HG03025 (cell line): Measurements from ENCODE around the gene LCE7A.

Source experiments
- ATAC-seq: cut with Tn5 transposase; IDR thresholded peaks from one replicate; pipeline ENCODE4 v1.9.1; 2021; ENCODE audit warnings: mild to moderate bottlenecking, moderate library complexity; ENCODE audit not compliant: unreplicated experiment, low FRiP score

LCE7A gene, protein sequence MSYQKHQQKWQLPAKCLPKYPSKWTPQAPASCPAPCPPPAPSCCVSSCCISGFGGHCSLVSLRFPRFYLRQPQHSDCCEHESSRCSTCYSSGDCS

DNA sequence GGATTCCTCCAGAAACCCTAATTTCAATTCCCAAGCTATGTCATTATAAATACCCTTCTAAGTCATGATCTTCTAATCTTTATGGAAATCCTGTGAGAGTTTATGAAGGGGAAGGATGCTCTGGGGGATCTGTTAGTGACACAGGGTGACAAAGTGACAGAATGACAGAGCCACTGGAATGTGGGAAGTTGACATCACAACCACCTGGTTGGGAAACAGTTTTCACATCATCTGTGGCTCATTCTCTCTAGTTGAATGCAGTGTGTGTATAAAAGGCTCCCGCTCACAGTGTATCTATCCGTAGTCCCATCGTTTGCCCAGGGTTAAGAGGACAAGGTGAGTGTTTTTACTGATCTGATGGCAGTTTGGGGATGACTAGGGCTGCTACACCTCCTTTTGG is at the start of gene LCE7A:
Gene LCE7A, plus strand, starts transcription at position 301 of the 400 bp plus-strand sequence. CDS start 702 bp downstream, outside the sequence.
- ATAC-seq, result no peak

DNA sequence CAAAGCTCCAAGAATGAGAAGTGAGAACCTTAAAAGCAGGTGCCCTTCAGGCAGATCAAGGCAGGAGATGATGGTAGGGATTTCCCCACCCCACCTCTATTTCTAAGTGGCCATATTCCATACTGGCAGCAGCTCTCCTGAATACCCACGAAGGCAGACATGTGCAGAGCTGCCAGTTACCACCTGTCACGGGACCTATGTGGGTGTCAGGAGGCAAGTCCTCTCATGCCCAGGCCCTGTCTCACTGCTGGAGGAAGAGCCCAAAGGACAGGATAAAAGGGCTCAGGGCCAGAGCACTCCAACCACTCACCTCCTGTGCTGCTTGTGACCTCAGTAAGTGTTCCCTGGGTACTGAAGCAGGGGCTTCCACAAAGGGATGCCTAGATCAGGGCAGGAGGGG is 48.7 kb upstream of the LCE7A start:
- no peak for ATAC-seq

DNA sequence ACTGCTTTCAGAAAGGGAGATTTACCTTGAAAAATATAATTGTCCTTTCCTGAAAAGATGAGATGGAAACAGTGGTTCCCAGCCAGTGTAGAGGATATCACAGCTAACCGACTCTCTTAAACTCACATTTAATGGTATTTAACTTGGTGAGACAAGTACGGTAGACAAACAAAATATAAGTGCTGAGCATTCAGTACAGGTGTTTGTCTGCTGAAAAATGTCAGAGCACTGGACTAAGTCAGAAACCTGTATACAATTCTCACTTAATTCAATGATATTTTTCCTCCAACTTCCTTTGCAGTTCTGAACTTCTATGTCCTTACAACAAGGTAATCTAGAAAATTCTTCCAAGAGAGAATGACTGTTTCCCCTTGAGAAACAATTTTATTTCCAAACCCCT is 48.1 kb upstream of the LCE7A start, which contains the start of gene LCE1B:
Gene LCE1B, plus strand, starts transcription at position 301 of the 400 bp plus-strand sequence. CDS start 476 bp downstream, outside the sequence.
- no peak for ATAC-seq

DNA sequence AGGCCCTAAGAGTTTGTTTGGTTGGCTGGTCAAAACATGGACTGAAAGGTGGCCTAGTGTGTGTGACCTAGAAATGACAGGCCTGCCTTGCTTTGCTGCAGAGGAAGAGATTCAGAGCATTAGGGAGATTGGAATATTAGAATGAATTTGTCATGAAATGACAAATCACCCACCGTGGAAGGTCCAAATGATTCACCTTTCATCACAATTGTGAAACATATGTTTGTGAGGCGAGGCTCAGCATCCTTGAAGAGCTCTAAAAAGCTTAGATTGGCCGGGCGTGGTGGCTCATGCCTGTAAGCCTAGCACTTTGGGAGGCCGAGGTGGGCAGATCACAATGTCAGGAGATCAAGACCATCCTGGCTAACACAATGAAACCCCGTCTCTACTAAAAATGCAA is 42.5 kb upstream of the LCE7A start:
- ATAC-seq, result no peak

DNA sequence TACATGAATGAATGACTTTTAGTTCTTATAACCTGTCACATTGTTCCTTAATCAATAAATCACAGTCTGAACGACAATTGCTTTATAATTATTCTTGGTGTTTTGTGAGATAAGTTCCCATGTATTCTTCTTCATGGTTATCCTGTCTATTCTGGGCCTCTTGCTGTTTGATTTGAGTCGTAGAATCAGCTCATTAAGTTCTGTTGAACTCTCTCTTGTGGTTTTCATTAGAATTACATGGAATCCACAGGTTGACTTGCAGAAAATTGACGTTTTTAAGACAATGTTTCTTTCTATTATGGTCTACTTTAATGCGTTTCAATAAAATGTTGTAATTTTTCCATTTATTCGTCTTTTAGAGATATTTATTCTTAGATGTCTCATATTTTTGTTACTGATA is 36.5 kb upstream of the LCE7A start:
- ATAC-seq, result no peak

DNA sequence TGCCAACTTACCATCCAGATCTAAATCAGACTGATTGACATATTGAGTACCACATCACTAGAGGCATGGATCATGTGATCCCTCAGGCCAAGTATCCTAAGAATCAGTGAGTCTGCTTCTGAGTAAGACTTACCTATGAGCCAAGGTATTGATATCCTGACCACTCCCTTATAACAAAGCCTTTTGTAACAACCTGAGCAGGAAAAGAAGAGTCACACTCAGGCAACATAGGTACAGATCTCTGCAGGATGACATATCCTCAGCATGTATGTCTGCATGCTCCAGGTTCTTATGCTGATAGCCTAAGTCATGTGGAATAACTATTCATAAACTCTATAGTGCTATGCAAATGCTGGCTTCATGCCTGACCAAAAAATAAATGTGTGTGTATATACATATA is 34.8 kb upstream of the LCE7A start:
- no peak for ATAC-seq

DNA sequence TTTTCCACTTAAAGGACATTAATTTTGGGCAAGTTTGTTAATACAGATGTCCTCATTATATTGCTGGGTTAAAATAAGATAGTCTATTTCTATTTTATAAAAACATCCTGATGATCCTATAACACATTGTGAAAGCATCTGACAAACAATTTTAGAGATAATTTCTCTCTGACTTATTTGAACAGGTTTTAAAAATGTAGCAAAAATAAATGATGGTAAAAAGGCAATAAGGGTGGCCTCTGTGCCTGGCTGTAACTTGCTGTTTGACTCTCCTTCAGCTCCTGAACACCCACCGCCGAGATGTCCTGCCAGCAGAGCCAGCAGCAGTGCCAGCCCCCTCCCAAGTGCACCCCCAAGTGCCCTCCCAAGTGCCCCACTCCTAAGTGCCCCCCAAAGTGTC is 32.6 kb upstream of the LCE7A start, which contains the start of gene LCE1A:
Gene LCE1A, plus strand, starts transcription at position 301 of the 400 bp plus-strand sequence. Its CDS starts 0 bp downstream, at position 301.
- no peak for ATAC-seq

DNA sequence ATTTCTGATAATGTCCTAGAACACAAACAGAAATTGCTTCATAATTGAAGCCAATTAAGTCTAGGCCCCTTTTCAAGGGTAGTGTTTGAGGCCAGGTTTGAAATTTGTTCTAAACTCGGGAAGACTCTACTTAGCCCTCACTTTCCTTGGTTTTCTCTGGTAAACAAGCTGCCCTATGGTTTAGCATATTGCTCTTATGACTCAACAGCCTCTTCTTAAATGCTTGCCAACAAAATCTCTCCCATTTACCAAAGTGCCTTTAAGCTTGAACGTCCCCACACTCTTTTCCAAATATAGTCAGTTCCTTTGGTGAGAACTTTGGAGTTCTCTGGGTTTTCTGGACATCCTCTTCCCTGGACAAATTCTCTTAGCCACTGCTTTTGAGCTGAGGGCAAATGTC is 22.9 kb upstream of the LCE7A start:
- no peak for ATAC-seq

DNA sequence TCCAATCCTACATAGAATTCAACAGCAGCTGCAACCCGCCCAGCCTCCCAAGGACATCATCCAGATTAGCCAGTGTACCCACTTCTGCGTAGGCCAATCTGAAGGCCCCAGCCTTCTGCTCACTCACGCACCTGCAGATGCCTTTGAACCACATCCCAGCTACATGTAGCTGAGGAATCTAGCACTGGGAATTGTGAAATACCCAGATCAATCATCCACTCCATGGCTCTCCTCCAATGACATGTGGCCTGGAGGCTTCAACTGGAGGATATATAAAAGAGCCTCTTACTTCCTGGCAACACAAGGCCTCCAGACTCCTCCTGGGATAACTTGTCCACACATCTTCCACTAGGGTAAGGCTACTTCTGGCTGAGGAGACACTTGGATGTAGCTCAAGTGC is 17.2 kb upstream of the LCE7A start, which contains the start of gene LCE6A:
Gene LCE6A, plus strand, starts transcription at position 301 of the 400 bp plus-strand sequence. CDS start 665 bp downstream, outside the sequence.
- no peak for ATAC-seq

DNA sequence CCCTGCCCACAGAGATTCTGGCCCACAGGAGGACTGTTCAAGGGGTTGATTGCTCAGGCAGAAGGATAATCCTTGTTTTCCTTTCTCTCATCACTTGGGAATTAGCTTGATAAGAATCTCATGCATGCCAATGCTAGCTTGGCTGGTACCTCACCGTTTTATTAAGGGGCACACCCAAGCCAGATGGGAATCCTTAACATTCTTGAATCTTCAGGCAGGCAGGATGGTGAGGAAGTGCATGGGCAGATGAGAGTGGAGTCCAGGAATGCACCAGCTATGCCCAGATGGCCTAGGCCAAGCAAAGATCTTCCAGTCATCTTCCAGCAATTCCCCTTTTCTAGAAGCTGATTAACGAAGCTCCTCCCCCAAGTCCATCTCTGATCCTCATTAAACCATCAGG is 4.1 kb upstream of the LCE7A start:
- ATAC-seq, result no peak

DNA sequence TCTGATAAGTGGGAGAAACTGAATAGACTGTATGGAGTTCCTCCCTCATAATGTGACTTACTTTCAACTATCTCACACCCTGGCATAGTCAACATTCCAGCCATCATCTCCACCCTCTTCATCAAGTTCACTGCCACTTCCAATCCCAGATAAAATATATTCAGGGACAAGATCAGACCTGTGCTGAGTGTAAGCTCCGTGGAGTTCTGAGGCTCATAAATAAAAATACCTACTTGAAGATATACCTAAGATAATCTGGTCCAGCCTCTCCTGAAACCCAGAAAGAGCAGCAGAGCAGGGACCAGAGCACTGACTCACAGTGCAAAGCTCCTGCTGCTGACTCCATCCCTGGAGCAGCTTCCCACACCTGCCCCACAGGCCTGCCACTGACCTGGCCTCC is 1.7 kb upstream of the LCE7A start:
- no peak for ATAC-seq

DNA sequence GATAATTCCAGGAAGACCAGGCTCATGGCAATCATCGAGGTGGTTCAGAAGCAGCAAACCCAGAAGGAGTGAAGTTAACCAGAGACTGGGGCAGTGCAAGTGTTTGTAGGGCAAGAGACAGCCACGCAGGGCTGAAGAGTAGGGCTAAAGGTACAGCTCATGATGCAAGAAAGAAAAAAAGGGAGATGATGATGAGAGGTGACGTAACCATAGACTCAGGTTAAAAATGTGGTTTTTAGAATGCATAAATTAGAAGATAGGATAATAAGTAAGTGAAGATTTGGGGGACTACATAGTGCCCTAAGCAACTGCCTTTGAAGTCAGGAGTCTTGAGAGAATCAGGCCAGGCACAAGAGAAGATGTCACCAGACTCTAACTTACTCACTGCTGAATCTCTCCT is 333 bp downstream of the LCE7A start:
- ATAC-seq, result no peak

DNA sequence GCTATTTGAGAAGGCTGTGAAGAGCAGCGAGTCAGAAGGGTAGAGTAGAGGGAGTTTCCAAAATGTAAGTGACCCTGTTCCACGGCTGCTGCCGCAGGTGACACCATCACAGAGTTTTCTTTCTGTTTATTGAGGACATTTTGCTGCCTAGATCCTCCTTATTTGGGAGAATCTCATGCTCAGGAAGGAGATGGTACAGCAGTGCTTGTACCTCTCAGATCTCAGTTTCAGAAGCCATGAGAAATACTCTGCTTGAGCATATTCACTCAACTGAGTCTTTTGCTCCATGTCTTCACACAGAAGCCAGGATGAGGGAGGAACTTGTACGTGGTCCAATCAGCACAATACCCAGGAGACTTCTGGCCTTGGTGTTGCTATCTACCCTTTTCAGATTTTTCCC is 1.6 kb downstream of the LCE7A start:
- ATAC-seq, result no peak

DNA sequence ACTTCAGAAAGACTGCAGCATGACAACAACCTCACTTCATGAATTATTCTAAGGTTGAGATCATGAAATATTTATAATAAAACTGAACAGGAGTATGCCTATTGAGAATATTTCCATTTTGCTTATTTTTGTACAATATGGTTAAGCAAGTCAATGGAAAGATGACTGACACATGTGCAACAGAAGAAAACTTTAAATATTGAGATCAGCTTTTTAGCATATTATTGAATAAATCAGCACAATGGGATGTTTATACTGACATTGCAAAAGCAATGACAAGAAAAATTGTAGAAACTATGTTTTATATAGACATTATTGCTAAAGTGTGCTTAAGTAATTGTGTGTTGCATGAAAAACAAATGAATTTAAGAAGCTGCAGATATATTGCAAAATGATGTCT is 4.6 kb downstream of the LCE7A start:
- no peak for ATAC-seq

DNA sequence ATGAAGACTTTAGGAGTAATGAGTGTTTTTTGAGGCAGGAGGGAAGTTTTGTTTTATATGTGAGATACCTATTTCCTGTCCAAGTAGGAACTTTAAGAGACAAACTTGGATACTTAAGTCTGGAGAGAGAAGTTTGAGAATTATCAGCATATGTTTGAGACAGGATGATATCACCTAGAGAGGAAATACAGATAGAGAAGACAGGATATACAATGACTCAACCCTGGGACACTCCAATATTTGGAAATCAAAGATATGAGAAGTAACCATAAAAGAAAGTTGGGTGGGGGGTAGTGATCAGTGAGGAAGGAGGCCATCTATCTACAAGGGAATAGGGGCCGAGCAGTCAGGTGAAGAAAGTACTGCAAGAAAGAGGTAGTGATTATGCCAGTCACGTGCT is 6.5 kb downstream of the LCE7A start:
- no peak for ATAC-seq

DNA sequence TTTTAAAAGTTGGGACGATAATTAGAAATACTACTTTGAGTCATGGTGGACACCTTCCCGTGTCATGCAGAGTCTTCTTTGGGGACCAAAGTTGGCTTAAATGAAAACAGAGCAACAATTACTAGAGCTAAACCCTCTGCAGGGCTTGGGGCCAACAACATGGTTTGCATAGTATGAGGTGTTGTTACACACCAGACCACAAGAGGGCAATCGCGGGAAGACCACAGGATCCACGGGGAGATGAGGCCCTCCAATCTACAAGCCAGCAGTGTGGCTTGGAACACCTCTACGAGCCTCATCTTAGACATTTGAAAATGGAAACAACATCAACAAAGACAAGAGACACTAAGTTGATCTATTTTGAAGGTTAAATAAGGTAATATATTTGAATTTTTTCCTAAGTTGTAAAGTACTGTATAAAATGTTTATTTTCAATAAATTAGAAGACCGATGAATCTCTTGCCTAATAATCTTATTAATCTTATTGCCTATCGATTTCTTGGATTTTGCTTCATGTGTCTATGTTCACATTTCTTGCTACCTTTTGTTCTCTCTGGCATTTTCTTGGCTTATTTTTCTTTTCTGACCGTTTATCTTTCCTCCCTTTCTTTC is 10.1 kb downstream of the LCE7A start:
- no peak for ATAC-seq

DNA sequence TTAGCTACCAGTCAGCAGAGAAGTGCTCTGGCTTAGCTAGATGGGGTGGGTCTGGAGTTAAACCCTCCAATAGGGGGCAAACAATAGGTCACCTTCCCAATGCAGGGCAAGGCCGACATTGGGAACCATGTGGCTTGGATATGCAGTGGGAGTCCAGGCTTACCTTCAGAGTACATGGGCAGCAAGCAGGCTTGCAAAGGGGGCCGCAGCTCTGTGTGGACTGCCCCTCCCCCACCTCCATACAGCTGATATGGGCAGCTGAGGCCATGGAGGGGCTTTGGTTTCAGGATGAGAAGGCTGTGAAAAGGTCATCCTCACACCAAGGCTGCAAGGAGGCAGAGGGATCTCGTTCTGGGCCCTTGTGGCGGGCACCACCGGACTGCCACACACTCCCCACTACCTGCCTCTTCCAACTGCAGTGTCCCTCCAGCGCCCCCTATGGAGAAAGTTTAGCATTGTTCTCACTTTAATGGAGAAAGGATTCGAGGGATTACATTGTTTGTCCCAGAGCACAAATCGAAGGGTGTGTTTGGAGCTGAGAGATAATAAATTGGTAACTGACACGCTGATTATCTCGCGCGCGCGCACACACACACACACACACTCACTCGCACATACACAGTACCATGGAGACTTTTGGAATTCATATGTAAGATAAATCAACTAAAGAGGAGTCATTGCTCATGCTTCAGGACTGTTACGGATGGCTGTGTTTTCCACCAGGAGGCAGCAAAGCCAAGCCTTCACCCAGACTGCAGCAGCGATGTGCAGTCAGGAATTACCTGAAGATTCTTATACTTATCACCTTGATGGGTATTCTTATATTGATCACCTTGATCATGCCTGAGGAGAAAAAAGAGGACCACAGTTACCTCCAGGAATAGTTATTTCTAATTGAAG is 11.3 kb downstream of the LCE7A start:
- ATAC-seq, result no peak

DNA sequence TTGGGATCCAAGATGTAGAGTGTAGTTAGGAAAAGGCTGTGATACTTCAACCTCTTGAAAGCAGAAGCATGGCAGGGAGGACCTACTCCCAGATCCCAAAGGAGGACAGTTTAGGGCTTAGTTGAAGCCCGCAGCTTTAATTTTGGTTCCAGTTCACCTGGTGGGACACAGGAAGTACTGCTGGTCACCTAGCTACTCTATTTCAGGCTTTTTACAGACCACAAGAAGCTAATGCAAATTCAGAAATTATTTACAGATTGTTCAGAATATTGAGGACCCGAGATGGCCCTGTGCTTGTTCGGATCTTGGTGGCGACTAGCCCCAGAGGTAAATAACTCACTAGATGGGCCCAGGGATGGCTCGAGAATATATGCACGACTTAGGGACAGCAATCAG is 11.9 kb downstream of the LCE7A start:
- no peak for ATAC-seq

DNA sequence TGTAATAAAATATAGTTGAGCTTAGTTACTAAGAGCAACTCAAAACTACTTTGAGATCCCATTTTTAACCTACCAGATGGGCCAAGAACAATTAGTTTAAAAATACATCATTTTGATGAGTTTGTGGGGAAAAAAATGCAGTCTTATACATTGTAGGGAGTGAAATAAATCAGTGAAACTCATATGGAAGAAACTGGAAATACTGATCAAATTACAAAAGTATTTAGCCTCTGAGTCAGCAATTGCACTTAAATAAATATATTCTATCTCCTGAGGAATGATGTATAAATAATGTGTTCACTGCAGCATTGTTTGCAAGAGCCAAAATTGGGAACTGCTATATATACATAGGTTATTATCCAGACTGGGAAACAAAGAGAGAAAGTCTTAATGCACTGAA is 13.7 kb downstream of the LCE7A start:
- no peak for ATAC-seq

DNA sequence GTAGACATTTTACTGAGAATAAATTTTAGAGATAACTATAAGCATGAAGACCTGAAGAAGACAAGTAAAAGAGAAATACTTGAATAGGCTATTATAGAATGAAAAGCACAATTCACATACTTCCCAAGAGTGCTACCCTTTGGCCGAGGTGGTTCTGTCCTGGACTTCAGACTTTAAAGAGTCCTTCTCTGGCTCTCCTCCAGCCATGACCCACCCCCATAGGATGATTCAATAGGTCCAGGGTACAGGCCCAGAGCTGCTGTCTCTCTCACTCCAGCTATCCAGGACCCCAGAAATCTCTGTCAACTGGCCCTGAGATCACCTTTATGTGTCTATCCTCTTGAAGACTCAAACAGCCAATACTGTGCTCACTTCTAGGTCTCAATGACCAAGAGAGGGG is 17.0 kb downstream of the LCE7A start:
- no peak for ATAC-seq

DNA sequence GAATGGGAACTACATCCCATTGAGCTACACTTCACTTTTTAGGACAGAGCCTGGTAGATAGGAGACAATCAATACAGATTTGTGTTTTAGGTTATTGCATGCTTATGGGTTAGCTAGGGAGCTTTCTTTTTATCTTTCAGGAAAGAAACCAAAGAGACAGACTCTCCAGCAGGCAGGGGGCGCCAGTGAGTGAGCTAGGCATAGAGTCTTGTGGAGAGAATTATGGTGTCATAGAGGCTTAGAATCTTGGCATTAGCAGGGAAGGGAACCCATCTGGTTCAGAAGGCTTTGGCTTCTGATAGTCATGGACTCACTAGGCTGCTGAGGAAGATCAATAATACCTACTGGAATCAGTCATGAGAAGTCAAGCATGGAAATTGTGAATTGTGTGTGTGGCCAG is 18.2 kb downstream of the LCE7A start, which contains the start of gene SMCP:
Gene SMCP, plus strand, starts transcription at position 281 of the 400 bp plus-strand sequence. CDS start 6,101 bp downstream, outside the sequence.
- no peak for ATAC-seq
